H9 (cell line): ENCODE results near the gene PDC. TPM values are rescaled to one million over a fixed set of nuclear protein-coding genes. Genes with fewer than 3 reads are reported as not detected.

Experiments
- DNase-seq: peaks from one replicate; pipeline ENCODE4 v3.0.0-alpha.2; 2017
- H2AFZ ChIP-seq: one replicate; pipeline ENCODE4 v1.6.1; 2013; ENCODE audit warnings: mild to moderate bottlenecking, low read length, control low read depth, moderate library complexity
- H2AK5ac ChIP-seq: 2 replicates; pipeline ENCODE4 v1.6.1; 2013; ENCODE audit warnings: low read length, control low read depth, mixed read lengths; ENCODE audit not compliant: insufficient read length
- H2BK120ac ChIP-seq: one replicate; pipeline ENCODE4 v1.6.1; 2013; ENCODE audit warnings: low read depth, mild to moderate bottlenecking, low read length, control low read depth, inconsistent platforms; ENCODE audit not compliant: poor library complexity, severe bottlenecking
- H2BK12ac ChIP-seq: 2 replicates; pipeline ENCODE4 v1.6.1; 2013; ENCODE audit warnings: low read length, control low read depth, mixed read lengths, low read depth; ENCODE audit not compliant: insufficient read length
- H2BK15ac ChIP-seq: 2 replicates; pipeline ENCODE4 v1.6.1; 2013; ENCODE audit warnings: low read depth, low read length, control low read depth
- H2BK20ac ChIP-seq: one replicate; pipeline ENCODE4 v1.6.1; 2013; ENCODE audit warnings: low read depth, mild to moderate bottlenecking, low read length, control low read depth, inconsistent platforms; ENCODE audit not compliant: poor library complexity, severe bottlenecking
- H2BK5ac ChIP-seq: 2 replicates; pipeline ENCODE4 v1.6.1; 2013; ENCODE audit warnings: low read length, control low read depth, mixed read lengths; ENCODE audit not compliant: insufficient read length
- H3K14ac ChIP-seq: 2 replicates; pipeline ENCODE4 v1.6.1; 2013; ENCODE audit warnings: low read length, control low read depth; ENCODE audit not compliant: insufficient read depth
- H3K18ac ChIP-seq: 2 replicates; pipeline ENCODE4 v1.6.1; 2013; ENCODE audit warnings: low read depth, mild to moderate bottlenecking, mixed read lengths, low read length, control low read depth; ENCODE audit not compliant: insufficient read length
- H3K23ac ChIP-seq: 2 replicates; pipeline ENCODE4 v1.6.1; 2013; ENCODE audit warnings: low read length, control low read depth, mixed read lengths, low read depth; ENCODE audit not compliant: insufficient read length
- H3K23me2 ChIP-seq: 2 replicates; pipeline ENCODE4 v1.6.1; 2013; ENCODE audit warnings: low read depth, mild to moderate bottlenecking, mixed read lengths, low read length, control low read depth; ENCODE audit not compliant: insufficient read length, poor library complexity, severe bottlenecking
- H3K27ac ChIP-seq: 2 replicates; pipeline ENCODE4 v1.5.1; 2013; ENCODE audit warnings: low read length, control low read depth, mixed read lengths, low read depth; ENCODE audit not compliant: insufficient read length
- H3K27me3 ChIP-seq: 2 replicates; pipeline ENCODE4 v1.6.1; 2013; ENCODE audit warnings: low read length, control low read depth, inconsistent platforms; ENCODE audit not compliant: insufficient read depth
- H3K4ac ChIP-seq: 2 replicates; pipeline ENCODE4 v1.6.1; 2013; ENCODE audit warnings: low read depth, mild to moderate bottlenecking, control low read depth, inconsistent platforms, low read length, moderate library complexity
- H3K4me1 ChIP-seq: 2 replicates; pipeline ENCODE4 v1.6.1; 2013; ENCODE audit warnings: low read length, control low read depth, inconsistent platforms; ENCODE audit not compliant: insufficient read depth
- H3K4me2 ChIP-seq: 2 replicates; pipeline ENCODE4 v1.6.1; 2013; ENCODE audit warnings: low read length, control low read depth, mixed read lengths; ENCODE audit not compliant: insufficient read length, insufficient read depth
- H3K56ac ChIP-seq: 2 replicates; pipeline ENCODE4 v1.6.1; 2013; ENCODE audit warnings: low read depth, mild to moderate bottlenecking, mixed read lengths, low read length, control low read depth; ENCODE audit not compliant: insufficient read length
- H3K79me1 ChIP-seq: 2 replicates; pipeline ENCODE4 v1.6.1; 2013; ENCODE audit warnings: low read depth, mild to moderate bottlenecking, moderate library complexity, low read length, control low read depth, inconsistent platforms; ENCODE audit not compliant: insufficient read depth, poor library complexity, severe bottlenecking
- H3K79me2 ChIP-seq: 2 replicates; pipeline ENCODE4 v1.6.1; 2013; ENCODE audit warnings: low read length, control low read depth, inconsistent platforms; ENCODE audit not compliant: insufficient read depth
- H3K9ac ChIP-seq: 2 replicates; pipeline ENCODE4 v1.6.1; 2013; ENCODE audit warnings: low read length, control low read depth, mixed read lengths; ENCODE audit not compliant: insufficient read length; ENCODE audit errors: extremely low read depth
- H3K9me3 ChIP-seq: one replicate; pipeline ENCODE4 v1.6.1; 2013; ENCODE audit warnings: low read depth, low read length, inconsistent platforms; ENCODE audit not compliant: control insufficient read depth
- H3T11ph ChIP-seq: one replicate; pipeline ENCODE4 v1.6.1; 2013; ENCODE audit warnings: mild to moderate bottlenecking, low read length, control low read depth, inconsistent platforms
- H4K20me1 ChIP-seq: one replicate; pipeline ENCODE4 v1.6.1; 2013; ENCODE audit not compliant: control insufficient read depth, insufficient read length, insufficient read depth
- H4K5ac ChIP-seq: 2 replicates; pipeline ENCODE4 v1.6.1; 2013; ENCODE audit warnings: low read depth, mild to moderate bottlenecking, mixed read lengths, low read length, control low read depth; ENCODE audit not compliant: insufficient read length
- H4K8ac ChIP-seq: replicated peaks from 2 replicates; pipeline ENCODE4 v1.6.1; 2013; ENCODE audit warnings: low read length, control low read depth, mixed read lengths, low read depth; ENCODE audit not compliant: insufficient read length
- H4K91ac ChIP-seq: 2 replicates; pipeline ENCODE4 v1.6.1; 2013; ENCODE audit warnings: low read depth, mild to moderate bottlenecking, moderate library complexity, mixed read lengths, low read length, control low read depth; ENCODE audit not compliant: insufficient read length
- H3K27ac Mint-ChIP-seq, 3 experiments: 2 replicates in 2 of 3; 3 replicates in 1 of 3; pipeline ENCODE4 v1.8.0; 2020 to 2021; ENCODE audit warnings: mixed read lengths in 3 of 3, mild to moderate bottlenecking in 1 of 3, moderate library complexity in 1 of 3
- H3K27me3 Mint-ChIP-seq: 2 replicates; pipeline ENCODE4 v1.8.0; 2021; ENCODE audit warnings: low read depth, mild to moderate bottlenecking, moderate library complexity, mixed read lengths
- H3K36me3 Mint-ChIP-seq, 3 experiments: 2 replicates in 2 of 3; 3 replicates in 1 of 3; pipeline ENCODE4 v1.8.0; 2020 to 2021; ENCODE audit warnings: low read depth in 3 of 3, mixed read lengths in 3 of 3; ENCODE audit not compliant: insufficient read depth in 1 of 3
- H3K4me1 Mint-ChIP-seq, 2 experiments: 2 replicates each; pipeline ENCODE4 v1.8.0; 2020; ENCODE audit warnings: mixed read lengths in 2 of 2
- H3K4me3 Mint-ChIP-seq, 2 experiments: 2 replicates in 1 of 2; 3 replicates in 1 of 2; pipeline ENCODE4 v1.8.0; 2020 to 2021; ENCODE audit warnings: mild to moderate bottlenecking in 2 of 2, mixed read lengths in 2 of 2, moderate library complexity in 1 of 2
- H3K9me3 Mint-ChIP-seq, 2 experiments: 2 replicates in 1 of 2; 3 replicates in 1 of 2; pipeline ENCODE4 v1.8.0; 2020; ENCODE audit warnings: mild to moderate bottlenecking in 2 of 2, mixed read lengths in 2 of 2, moderate library complexity in 1 of 2
- WGBS: extraction: QIAGEN DNeasy Blood & Tissue Kit; methylation state at CpG from one replicate; pipeline ENCODE4 v1.1.7; 2013; ENCODE audit warnings: missing lambda C conversion rate, low lambda C conversion rate, mixed read lengths; ENCODE audit not compliant: insufficient read length; ENCODE audit errors: extremely low coverage; 5-methylcytosine and 5-hydroxymethylcytosine counted together
- total RNA-seq: library from RNA; stranded (reverse); gene quantifications from 2 replicates; pipeline ENCODE4 v1.2.1, GENCODE V29; 2021
- TF ChIP-seq, protein P1 (sequence below): fragments of 200-600 bp; sonication (generic); conservative IDR thresholded peaks from 3 replicates; pipeline ENCODE4 v1.8.0; 2021; ENCODE audit warnings: antibody characterized with exemption, mild to moderate bottlenecking

Gene PDC
- total RNA-seq, 1 experiment from 2014 or later: not detected

DNA sequence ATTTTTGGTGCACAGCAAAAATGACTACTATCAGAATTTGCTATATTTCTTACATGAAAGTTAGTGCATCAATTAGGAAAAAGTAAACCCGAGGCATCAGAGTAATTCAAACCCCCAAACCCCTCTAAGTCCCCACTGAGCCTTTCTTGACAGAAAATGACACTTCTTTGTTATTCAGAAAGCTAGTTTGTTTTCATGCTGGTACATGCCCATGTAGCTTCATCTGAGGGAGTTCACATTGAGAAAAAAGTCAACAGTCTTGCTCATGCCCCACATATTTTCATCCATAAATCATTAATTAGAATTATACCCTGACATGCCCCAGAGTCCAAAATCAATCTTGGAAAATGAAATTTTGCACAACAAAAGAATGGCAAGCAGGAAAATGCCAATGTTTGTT is 39.9 kb upstream of the PDC start:
- peaks cover 8 to 10% of the 10 kb centered on the region in 2 experiments; a peak in 4 of 5 replicates for H3K9me3 Mint-ChIP-seq
- Histone ChIP-seq H3K27ac (no peak overlapping the region), H2AK5ac (no peak overlapping the region), H2AFZ (no peak overlapping the region), H4K5ac (no peak overlapping the region), H3K9me3 (no peaks in the 10 kb centered on the region), H2BK20ac (no peak overlapping the region), H3T11ph (no peak overlapping the region), H4K8ac (no peak overlapping the region), H3K56ac (no peak overlapping the region), H3K79me1 (no peaks in the 10 kb centered on the region), H3K4me2 (no peak overlapping the region), H2BK15ac (no peak overlapping the region), H3K79me2 (no peaks in the 10 kb centered on the region), H3K4me1 (no peaks in the 10 kb centered on the region; the same call in 1 of the 2 replicates), H2BK5ac (no peak overlapping the region), H3K23me2 (no peaks in the 10 kb centered on the region), H2BK12ac (no peak overlapping the region), H2BK120ac (no peak overlapping the region), H3K23ac (no peak overlapping the region), H3K9ac (no peak overlapping the region), H4K20me1 (no peaks in the 10 kb centered on the region), H3K27me3 (no peaks in the 10 kb centered on the region), H3K14ac (no peak overlapping the region), H4K91ac (no peak overlapping the region), H3K4ac (no peak overlapping the region), H3K18ac (no peak overlapping the region)
- TF ChIP-seq, protein P1, sequence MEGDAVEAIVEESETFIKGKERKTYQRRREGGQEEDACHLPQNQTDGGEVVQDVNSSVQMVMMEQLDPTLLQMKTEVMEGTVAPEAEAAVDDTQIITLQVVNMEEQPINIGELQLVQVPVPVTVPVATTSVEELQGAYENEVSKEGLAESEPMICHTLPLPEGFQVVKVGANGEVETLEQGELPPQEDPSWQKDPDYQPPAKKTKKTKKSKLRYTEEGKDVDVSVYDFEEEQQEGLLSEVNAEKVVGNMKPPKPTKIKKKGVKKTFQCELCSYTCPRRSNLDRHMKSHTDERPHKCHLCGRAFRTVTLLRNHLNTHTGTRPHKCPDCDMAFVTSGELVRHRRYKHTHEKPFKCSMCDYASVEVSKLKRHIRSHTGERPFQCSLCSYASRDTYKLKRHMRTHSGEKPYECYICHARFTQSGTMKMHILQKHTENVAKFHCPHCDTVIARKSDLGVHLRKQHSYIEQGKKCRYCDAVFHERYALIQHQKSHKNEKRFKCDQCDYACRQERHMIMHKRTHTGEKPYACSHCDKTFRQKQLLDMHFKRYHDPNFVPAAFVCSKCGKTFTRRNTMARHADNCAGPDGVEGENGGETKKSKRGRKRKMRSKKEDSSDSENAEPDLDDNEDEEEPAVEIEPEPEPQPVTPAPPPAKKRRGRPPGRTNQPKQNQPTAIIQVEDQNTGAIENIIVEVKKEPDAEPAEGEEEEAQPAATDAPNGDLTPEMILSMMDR: no peak
- H3K27ac Mint-ChIP-seq: no peak overlapping the region
- H3K27me3 Mint-ChIP-seq: no peaks in the 10 kb centered on the region
- DNase-seq: no peak
- peaks cover 19 to 25% of the 10 kb centered on the region in 2 experiments for H3K4me1 Mint-ChIP-seq
- H3K36me3 Mint-ChIP-seq: peaks cover 0 to 10% (median 0%) of the 10 kb centered on the region in 3 experiments; a peak in 2 of 7 replicates
- WGBS: no CpG with 5 or more reads among the region's 1 CpG
- no peak overlapping the region for H3K4me3 Mint-ChIP-seq
